Dedifferentiated amniotic fluid mesenchymal stem cell (primary cell): ENCODE results near the gene VSIG10.
"Not testable (repeated sequence)": the region's sequence is repeated elsewhere in the genome, so short reads cannot be mapped to it uniquely, and the experiment has no call there.

ENCODE experiments used
- DNase-seq: peaks from one replicate; pipeline ENCODE4 v3.0.0-alpha.2; 2016; ENCODE audit errors: extremely low spot score

Gene VSIG10

DNA sequence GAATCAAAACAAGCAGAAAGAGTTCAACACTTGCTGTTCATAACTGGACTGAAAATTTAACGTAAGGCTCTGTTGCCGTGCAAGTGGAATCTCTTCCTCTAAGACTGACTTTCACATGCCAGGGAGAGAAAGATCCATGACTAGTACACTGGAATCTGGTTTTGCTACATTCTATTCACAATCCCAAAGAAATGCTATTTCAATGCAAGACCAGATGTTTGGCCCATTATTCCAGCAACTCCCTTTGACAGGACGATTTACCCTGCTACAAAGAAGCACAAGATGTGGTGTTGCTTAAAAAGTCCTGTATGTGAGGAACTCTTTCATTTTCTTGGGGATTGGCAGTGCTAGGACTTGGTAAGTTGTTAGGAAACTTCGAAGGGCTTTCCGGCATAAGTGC lies 69.9 kb downstream of the VSIG10 start:
- no peak for DNase-seq

DNA sequence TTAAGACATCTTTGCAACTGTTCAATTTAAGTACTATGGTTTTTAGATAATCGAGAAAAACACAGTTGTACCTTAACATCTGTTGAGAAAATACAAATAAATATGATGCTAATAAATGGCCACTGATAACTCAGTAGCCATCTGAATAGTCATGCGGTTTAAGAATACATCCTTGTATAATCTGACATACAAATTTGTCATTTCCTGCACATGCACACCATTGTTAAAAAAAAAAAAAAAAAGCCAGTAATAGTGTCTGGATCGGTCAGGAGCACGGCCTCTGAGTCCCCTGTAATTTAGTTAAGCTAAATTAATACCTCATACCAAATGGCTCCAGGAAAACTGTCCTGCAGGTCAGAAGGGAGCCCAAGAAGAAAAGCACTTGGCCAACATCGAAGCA lies 70.5 kb downstream of the VSIG10 start:
- no peak for DNase-seq

DNA sequence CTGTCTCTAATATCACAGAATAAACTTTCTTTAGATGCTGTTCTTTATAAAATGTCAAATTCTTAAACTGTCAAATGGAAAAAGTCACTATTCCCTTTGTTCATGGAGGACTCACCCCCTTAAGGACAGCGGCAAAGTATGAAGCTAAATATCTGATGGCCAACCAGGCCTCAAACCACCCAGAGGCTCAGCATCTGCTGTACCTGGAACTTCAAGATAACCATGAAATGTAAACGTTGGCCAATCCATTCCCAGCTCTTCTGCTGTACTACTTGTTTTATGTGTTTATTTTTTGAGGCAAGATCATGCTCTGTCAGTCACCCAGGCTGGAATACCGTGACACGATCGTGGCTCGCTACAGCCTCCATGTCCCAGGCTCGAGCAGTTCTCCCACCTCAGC lies 71.6 kb downstream of the VSIG10 start:
- DNase-seq, result no peak

DNA sequence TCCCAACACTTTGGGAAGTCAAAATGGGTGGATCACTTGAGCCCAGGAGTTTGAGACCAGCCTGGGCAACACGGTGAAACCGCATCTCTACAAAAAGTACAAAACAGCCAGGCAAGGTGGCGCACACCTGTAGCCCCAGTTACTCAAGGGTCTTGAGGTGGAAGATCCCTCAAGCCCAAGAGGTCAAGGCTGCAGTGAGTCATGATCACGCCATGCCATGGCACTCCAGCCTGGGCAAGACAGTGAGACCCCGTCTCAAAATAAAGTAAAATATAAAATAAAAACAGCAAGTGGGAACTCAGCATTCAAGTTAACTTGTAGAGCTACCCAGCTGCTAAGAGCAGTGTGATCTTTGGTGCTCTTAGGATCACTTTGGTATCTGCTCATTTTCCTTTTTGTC lies 74.6 kb downstream of the VSIG10 start:
- no peak for DNase-seq

DNA sequence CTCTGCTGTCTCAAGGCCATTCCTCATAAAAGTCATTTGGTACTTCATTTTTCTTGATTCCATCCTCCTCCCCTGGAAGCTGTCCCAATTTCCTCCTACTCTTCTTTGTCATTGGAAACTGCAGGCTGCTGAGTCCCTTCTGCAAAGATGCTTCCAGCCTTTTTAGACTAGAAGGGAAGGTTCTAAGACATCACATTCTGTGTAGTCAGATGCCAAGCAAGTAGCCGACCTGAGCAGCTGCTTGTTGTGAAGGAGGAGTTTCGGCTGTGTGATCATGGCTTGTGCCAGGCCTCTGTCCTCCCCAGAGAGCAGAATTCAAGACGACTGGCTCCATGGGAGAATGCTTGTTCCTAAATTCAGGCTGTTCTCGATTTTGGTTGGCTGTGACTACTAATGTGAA lies 78.6 kb downstream of the VSIG10 start:
- no peak for DNase-seq

DNA sequence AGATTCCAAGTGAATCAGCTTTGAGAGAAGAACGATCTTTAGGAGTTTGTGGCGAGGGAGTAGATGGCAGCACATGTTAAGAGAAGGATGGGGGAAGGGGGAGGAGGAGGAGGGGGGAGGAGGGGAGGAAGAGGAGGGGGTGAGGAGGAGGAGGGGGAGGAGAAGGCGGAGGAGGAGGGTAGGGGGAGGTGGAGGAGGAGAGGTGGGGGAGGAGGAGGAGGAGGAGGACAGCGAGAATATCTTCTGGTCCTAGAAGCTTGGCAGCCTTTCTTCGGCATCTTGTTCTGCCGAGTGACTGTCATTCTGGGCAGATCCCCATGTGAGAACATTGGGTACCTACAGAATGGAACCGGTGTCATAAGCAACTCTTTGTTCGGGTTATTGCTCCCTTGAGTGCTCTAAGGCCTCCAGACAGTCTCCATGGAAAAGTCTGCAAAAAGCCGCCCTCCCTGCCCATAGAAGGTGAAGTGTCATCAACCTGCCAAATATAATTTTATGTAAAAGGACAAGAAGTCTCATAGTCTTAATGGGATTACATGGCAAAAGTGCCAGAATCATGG lies 80.4 kb downstream of the VSIG10 start:
- no peak for DNase-seq

DNA sequence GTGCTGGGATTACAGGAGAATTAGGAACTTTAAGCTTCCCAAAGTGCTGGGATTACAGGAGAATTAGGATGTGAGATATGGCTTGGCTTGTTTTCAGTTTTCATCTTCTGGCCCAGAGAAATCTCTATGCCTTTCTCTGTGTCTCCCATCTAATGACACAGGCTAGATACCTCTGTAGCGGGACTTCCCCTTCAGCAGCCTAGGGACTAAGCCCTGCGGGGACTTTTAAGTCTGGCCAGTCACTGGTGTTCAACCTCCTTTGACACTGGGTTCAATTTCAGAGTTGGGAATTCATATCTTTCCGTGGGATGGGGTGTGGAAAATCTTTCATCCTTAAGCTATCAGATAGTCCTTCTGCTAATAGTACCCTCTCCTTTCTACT lies 81.1 kb downstream of the VSIG10 start:
- DNase-seq, result no peak

DNA sequence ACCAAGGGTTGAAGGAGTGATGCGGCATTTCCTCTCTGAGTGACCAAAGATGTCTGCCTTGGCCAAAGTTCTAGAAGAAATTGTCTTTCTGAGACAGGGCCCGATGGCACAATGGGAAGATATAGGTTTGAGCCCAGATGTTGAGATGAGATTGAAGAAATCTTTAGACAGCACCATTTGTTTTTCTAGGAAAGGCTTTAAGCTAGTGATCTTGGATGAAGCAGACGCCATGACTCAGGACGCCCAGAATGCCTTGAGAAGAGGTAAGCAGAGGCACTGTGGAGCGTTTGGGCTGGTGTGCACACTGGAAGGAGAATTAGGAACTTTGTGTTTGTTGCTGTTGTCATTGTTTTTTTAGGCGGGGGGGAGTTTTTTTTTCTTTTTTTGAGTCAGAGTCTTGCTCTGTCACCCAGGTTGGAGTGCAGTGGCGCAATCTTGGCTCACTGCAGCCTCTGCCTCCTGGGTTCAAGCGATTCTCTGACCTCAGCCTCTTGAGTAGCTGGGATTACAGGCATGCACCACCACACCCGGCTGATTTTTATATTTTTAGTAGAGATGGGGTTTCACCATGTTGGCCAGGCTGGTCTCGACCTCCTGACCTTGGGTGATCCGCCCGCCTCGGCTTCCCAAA lies 81.6 kb downstream of the VSIG10 start:
- not testable (repeated sequence) for DNase-seq

DNA sequence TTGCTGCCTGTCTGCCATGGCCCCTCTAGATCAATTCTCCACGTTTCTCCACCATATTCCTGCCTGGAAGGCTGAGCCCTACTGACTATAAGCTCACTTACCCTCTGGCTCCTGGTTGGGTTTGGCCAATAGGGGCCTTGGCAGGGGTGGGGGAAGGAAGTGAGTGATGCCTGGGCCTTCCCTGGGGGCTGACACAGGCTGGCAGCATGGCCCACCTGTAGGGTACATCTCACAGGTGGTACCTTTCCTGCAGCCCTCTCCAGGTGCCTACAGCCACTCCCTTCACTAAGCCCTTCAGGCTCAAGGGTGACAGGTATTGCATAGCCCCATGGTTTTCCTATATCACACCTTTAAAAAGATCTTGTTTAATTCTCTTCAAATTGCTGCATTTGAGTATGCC lies 83.8 kb downstream of the VSIG10 start:
- DNase-seq, result no peak

DNA sequence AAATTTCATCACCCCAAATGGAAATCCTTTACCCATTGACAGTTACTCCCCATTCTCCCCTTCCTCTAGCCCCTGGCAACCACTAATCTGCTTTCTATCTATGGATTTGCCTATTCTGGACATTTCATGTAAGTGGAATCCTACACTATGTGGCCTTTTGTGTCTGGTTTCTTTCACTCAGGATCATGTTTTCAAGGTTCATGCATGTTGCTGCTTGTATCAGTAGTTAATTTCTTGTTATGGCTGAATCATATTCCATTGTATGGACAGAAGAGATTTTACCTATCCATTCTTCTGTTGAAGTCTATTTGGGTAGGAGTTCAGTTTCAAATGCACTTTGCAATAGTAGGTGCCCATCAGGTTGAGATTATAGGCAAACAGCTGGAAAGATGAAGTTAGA lies 85.9 kb downstream of the VSIG10 start:
- DNase-seq, result no peak

DNA sequence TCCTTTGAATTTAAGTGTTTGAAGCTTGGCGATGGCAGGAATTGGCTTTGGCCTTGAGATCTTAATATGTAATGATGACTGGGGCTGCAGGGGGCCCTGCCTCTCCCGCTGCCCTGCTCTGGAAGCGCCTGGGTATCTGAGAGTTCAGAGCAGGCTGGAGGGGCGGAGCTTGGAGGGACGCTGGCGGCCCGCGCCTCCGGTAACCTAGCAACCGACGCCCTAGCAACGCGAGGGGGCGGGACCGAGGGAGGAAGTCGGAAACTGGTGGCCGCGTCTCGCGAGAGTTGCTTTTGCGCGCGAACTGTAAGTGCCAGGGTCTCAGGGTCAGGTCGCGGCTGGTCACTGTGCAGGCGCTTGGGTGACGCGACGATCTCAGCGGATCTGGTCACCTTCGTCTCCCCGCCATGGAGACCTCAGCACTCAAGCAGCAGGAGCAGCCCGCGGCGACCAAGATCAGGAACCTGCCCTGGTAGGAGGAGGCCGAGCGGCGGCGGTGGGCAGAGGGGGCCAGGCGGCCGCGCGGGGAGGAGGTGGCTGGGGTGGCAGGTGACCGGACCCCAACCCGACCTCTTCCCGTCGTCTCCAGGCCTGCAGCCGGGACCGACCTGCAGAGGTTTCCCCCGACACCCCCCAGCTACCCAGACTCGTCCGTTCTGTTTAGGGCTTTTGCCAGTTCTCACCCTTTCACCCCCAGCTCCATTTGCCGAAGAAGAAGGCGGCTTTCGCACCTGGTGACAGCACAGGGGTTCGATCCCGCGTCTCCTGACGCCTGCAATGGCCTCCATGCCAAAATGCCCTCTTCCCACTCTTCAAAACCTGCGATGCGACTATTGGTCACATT lies 87.2 kb downstream of the VSIG10 start, which contains the start of gene RFC5:
Gene RFC5, plus strand, starts transcription at position 280 of the 841 bp plus-strand sequence. Its CDS starts 125 bp downstream, at position 405.
- peak; percentile 98 for DNase-seq

DNA sequence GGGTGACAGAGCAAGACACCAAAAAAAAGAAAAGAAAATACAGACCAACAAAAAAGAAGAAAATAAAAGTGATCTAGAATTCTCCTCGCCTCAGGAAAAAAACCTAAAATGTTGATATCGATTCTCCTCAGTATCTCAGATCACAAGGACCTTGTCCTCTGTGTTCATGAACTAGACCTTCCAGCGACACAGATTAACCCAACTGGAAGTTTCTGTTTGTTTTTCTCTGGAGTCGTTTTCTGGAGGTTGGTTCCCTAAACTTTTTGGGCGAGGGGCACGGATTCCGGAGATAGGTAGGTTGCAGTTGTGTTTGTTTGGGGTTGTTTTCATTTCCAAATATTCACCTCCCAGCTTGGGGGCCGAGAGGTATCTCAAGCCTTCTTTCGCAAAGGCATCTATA lies 87.9 kb downstream of the VSIG10 start:
- no peak for DNase-seq

DNA sequence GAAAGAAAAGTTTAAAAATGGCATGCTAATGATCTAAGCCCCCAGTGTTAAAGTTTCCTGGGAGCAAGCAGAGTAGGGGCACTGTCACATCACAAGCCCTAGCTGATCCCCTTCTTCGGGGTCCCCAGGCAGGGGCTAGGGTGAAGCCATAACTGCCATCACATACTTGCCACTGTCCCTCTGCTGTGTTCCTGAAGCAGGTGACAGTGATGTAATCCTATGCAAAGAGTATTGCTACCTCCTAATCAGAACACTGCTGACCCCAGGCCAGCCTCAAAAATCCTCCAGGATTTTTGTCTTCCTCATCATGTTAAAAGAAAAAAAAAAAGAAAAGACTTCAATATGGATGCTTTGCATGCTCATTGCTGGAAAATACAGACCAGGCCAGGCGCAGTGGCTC lies 88.5 kb downstream of the VSIG10 start:
- no peak for DNase-seq
